Ovary (tissue), 9 donors: ENCODE measurements around the gene ADAMTS6. TPM values are rescaled to one million over a fixed set of nuclear protein-coding genes. Genes with fewer than 3 reads are reported as not detected.

Source experiments
- DNase-seq, 5 donors: peaks; one replicate each; pipeline ENCODE4 v3.0.0-alpha.2; 2019 to 2020
- H3K27ac ChIP-seq, 2 donors: fragments of 200-600 bp; one replicate each; pipeline versions ENCODE4 v1.5.1 to v1.8.0; 2019 to 2022
- H3K27me3 ChIP-seq: fragments of 200-600 bp; one replicate; pipeline ENCODE4 v1.8.0; 2022
- H3K36me3 ChIP-seq: fragments of 200-600 bp; sonication (generic); one replicate; pipeline ENCODE4 v1.5.1; 2019
- H3K4me1 ChIP-seq: one replicate; pipeline ENCODE4 v1.8.1; 2013; ENCODE audit warnings: mild to moderate bottlenecking, moderate library complexity; ENCODE audit not compliant: insufficient read depth
- H3K4me3 ChIP-seq: fragments of 200-600 bp; sonication (generic); one replicate; pipeline ENCODE4 v1.5.1; 2017
- H3K9me3 ChIP-seq, 2 donors: fragments of 200-600 bp in 1 of 2; sonication (generic) in 1 of 2; one replicate each; pipeline versions ENCODE4 v1.5.1 to v1.8.1; 2013 to 2019; ENCODE audit warnings: mild to moderate bottlenecking in 1 of 2, moderate library complexity in 1 of 2
- CTCF ChIP-seq, 3 donors: fragments of 450-650 bp in 2 of 3; fragments of 200-600 bp in 1 of 3; IDR thresholded peaks; one replicate each; pipeline versions ENCODE4 v1.5.1 to v1.8.0; 2016 to 2022; ENCODE audit warnings: antibody characterized with exemption in 3 of 3, mild to moderate bottlenecking in 1 of 3
- EP300 ChIP-seq: sonication (generic); formaldehyde crosslinking; IDR thresholded peaks from one replicate; pipeline ENCODE4 v1.6.1; 2017; ENCODE audit warnings: antibody characterized with exemption
- POLR2A ChIP-seq: fragments of 450-650 bp; IDR thresholded peaks from one replicate; pipeline ENCODE4 v1.6.1; 2017; ENCODE audit warnings: antibody characterized with exemption, mild to moderate bottlenecking, moderate library complexity
- WGBS, 3 donors: extraction: QIAGEN DNeasy Blood & Tissue Kit in 1 of 3; methylation state at CpG; one replicate each; pipeline versions ENCODE4 v1.1.5 to v1.1.7; 2013 to 2017; 5-methylcytosine and 5-hydroxymethylcytosine counted together
- intact Hi-C, 4 donors: fragments of 100-400 bp; cut with DNase I; formaldehyde crosslinking; loops; one replicate each; pipeline versions ENCODE4 v1.11.0 to v1.15.1; 2022 to 2023
- polyA plus RNA-seq, 2 donors: library from polyadenylated mRNA; stranded (reverse); fragments of 200-250 nt in 1 of 2; fragments of 350-450 nt in 1 of 2; fragmentation: Illumina TruSeq in 1 of 2; extraction: RNeasy Lipid Tissue Mini Kit (QIAGEN cat#74804) in 1 of 2; gene quantifications; one replicate each; pipeline ENCODE4 v1.2.3, GENCODE V29; 2013 to 2014
- total RNA-seq, 7 donors: library from RNA; depleted of rRNA in 2 of 7; stranded (reverse); fragments of >200 nt in 2 of 7; fragmentation: NEBNext Ultra II Directional in 3 of 7; extraction: Animal tissue kit (Norgen Biotek cat#: 25700) in 3 of 7; gene quantifications; one replicate each; pipeline versions ENCODE4 v1.1.0 to v1.2.4, GENCODE V29; 2016 to 2023
- donor health status: DM: no; HTN: no; CAD: no; lungs with moderate emphysema.
- donor health status: DM: no; HTN: no; CAD: no.
- donor health status: Bipolar disorder and iron deficiency.
- donor health status: DM: yes; HTN: yes; CAD: no.
- donor health status: DM: no; HTN: no; CAD: no.
- donor health status: DM: yes; HTN: yes; CAD: no.

ADAMTS6 gene
- total and polyA plus RNA-seq, 9 donors, result 0.96 to 7.2 (median 2.2) TPM

- Histone ChIP-seq H3K9me3 (no peaks in the 10 kb centered on the region), H3K27me3 (no peaks in the 10 kb centered on the region), H3K36me3 (no peaks in the 10 kb centered on the region), H3K4me1 (peaks cover 6% of the 10 kb centered on the region), H3K4me3 (no peak overlapping the region), H3K27ac (no peak overlapping the region)
- 55 to 71% (median 69%) methylated on average over 15 of the region's 15 CpGs for WGBS, 3 donors
- intact Hi-C loops, result loop anchor here in 2 of 4 donors (2.0 to 10.0 kb wide), 3 partner anchors 69 to 378 kb away; partner anchors contain the start of gene ADAMTS6 (in 1 of the 2)
- DNase-seq, result peak in 2 of 5 donors; percentile 28 to 31
- no peak for TF ChIP-seq EP300
- TF ChIP-seq POLR2A, result no peak
- TF ChIP-seq CTCF (IDR thresholded peaks at IDR 0.05), result no peak
Observed at GRCh38 chr5:65103756-65104440, 377.8 kb downstream of the ADAMTS6 start.

- Histone ChIP-seq H3K4me1 (peaks cover 6% of the 10 kb centered on the region), H3K36me3 (no peaks in the 10 kb centered on the region), H3K4me3 (peak overlapping the region; percentile 44), H3K9me3 (no peaks in the 10 kb centered on the region), H3K27ac (peak overlapping the region; percentile 65 to 80), H3K27me3 (no peaks in the 10 kb centered on the region)
- DNase-seq, result peak; percentile 58 to 79 (median 66)
- intact Hi-C loops, result loop anchor here in 2 of 4 donors (2.0 to 10.0 kb wide), 3 partner anchors 68 to 379 kb away; partner anchors contain the start of gene ADAMTS6 (in 1 of the 2)
- TF ChIP-seq CTCF (IDR thresholded peaks at IDR 0.05) (peak; percentile 12 to 34 (median 24)), POLR2A (no peak)
- WGBS, 3 donors, result 1 to 2% (median 1%) methylated on average over 53 to 55 of the region's 55 CpGs
Observed at GRCh38 chr5:65102976-65103711, 378.6 kb downstream of the ADAMTS6 start.

GRCh38 chr5:65102371-65102975 is 379.2 kb downstream of the ADAMTS6 start:
- WGBS, 3 donors, result 36 to 41% (median 37%) methylated on average over 17 of the region's 17 CpGs
- Histone ChIP-seq H3K27me3 (no peaks in the 10 kb centered on the region), H3K27ac (peak overlapping the region; percentile 65 to 80), H3K4me3 (peak overlapping the region; percentile 44), H3K9me3 (no peaks in the 10 kb centered on the region), H3K36me3 (no peaks in the 10 kb centered on the region), H3K4me1 (peaks cover 6% of the 10 kb centered on the region)
- DNase-seq, result peak in 1 of 5 donors; percentile 18
- intact Hi-C loops, result loop anchor here in 2 of 4 donors (2.0 to 10.0 kb wide), 3 partner anchors 68 to 380 kb away; partner anchors contain the start of gene ADAMTS6 (in 1 of the 2)
- TF ChIP-seq CTCF (IDR thresholded peaks at IDR 0.05), result no peak
- no peak for TF ChIP-seq POLR2A
- no peak for TF ChIP-seq EP300

- no peak overlapping the region for H3K4me3 ChIP-seq
- TF ChIP-seq CTCF (IDR thresholded peaks at IDR 0.05), result no peak
- no peak for TF ChIP-seq POLR2A
- TF ChIP-seq EP300, result no peak
- H3K27ac ChIP-seq, result peak overlapping the region in 1 of 2 donors; percentile 80
- intact Hi-C loops, result loop anchor here in 2 of 4 donors (2.0 to 10.0 kb wide), 3 partner anchors 67 to 381 kb away; partner anchors contain the start of gene ADAMTS6 (in 1 of the 2)
- H3K36me3 ChIP-seq, result no peaks in the 10 kb centered on the region
- no peak for DNase-seq
- H3K9me3 ChIP-seq, result no peaks in the 10 kb centered on the region
- WGBS, 3 donors, result 33 to 52% (median 37%) methylated on average over 8 of the region's 8 CpGs
- H3K4me1 ChIP-seq, result peaks cover 6% of the 10 kb centered on the region
- H3K27me3 ChIP-seq, result no peaks in the 10 kb centered on the region
Observed at GRCh38 chr5:65101632-65102100, 380.1 kb downstream of the ADAMTS6 start.
